Mesothelial cell of epicardium (in vitro differentiated cells): Measurements from ENCODE around the gene CTXND1. TPM values are rescaled to one million over a fixed set of nuclear protein-coding genes. Genes with fewer than 3 reads are reported as not detected.

Source experiments
- DNase-seq, 2 experiments: peaks; one replicate each; pipeline ENCODE4 v3.0.0; 2021; ENCODE audit warnings: low spot score in 2 of 2; ENCODE audit not compliant: unreplicated experiment in 2 of 2
- H3K27ac Mint-ChIP-seq: 2 replicates; pipeline ENCODE4 v1.8.0; 2021; ENCODE audit warnings: mixed read lengths
- H3K27me3 Mint-ChIP-seq: 2 replicates; pipeline ENCODE4 v1.8.0; 2021; ENCODE audit warnings: low read depth, mixed read lengths
- H3K36me3 Mint-ChIP-seq: 2 replicates; pipeline ENCODE4 v1.8.0; 2021; ENCODE audit warnings: mixed read lengths
- H3K4me1 Mint-ChIP-seq: 2 replicates; pipeline ENCODE4 v1.8.0; 2021; ENCODE audit warnings: mixed read lengths
- H3K4me3 Mint-ChIP-seq: 2 replicates; pipeline ENCODE4 v1.8.0; 2021; ENCODE audit warnings: mild to moderate bottlenecking, moderate library complexity, mixed read lengths
- H3K9me3 Mint-ChIP-seq: 2 replicates; pipeline ENCODE4 v1.8.0; 2021; ENCODE audit warnings: mixed read lengths
- CTCF ChIP-seq: fragments of 200-600 bp; sonication (generic); IDR thresholded peaks from one replicate; pipeline ENCODE4 v1.5.0; 2021; ENCODE audit warnings: antibody characterized with exemption; ENCODE audit not compliant: unreplicated experiment
- total RNA-seq: library from RNA; stranded (reverse); gene quantifications from 3 replicates; pipeline ENCODE4 v1.2.1, GENCODE V29; 2021

Gene CTXND1
- total RNA-seq, 1 donor from 2014 or later: not detected

GRCh38 chr15:80267658-80268057, 15.6 kb upstream of the CTXND1 start:
- Mint-ChIP-seq H3K9me3 (no peaks in the 10 kb centered on the region), H3K27ac (no peak overlapping the region), H3K36me3 (no peaks in the 10 kb centered on the region), H3K27me3 (peaks cover 83% of the 10 kb centered on the region), H3K4me1 (no peaks in the 10 kb centered on the region), H3K4me3 (no peak overlapping the region)
- TF ChIP-seq CTCF: no peak
- DNase-seq: no peak

- no peak for DNase-seq
- Mint-ChIP-seq H3K27ac (no peak overlapping the region), H3K36me3 (no peaks in the 10 kb centered on the region), H3K4me3 (no peak overlapping the region), H3K9me3 (no peaks in the 10 kb centered on the region), H3K27me3 (peaks cover 83% of the 10 kb centered on the region), H3K4me1 (no peaks in the 10 kb centered on the region)
- no peak for TF ChIP-seq CTCF
Measured at GRCh38 chr15:80266745-80267144, 14.7 kb upstream of the CTXND1 start.

- DNase-seq: no peak
- Mint-ChIP-seq H3K4me1 (no peaks in the 10 kb centered on the region), H3K9me3 (no peaks in the 10 kb centered on the region), H3K4me3 (no peak overlapping the region), H3K36me3 (no peaks in the 10 kb centered on the region), H3K27ac (no peak overlapping the region), H3K27me3 (peaks cover 83% of the 10 kb centered on the region)
- TF ChIP-seq CTCF: no peak
Measured at GRCh38 chr15:80266113-80266512, 14.1 kb upstream of the CTXND1 start.

GRCh38 chr15:80265021-80265420, 13.0 kb upstream of the CTXND1 start:
- DNase-seq: no peak
- peaks cover 84% of the 10 kb centered on the region for H3K27me3 Mint-ChIP-seq
- H3K4me3 Mint-ChIP-seq: no peak overlapping the region
- TF ChIP-seq CTCF: no peak
- H3K36me3 Mint-ChIP-seq: no peaks in the 10 kb centered on the region
- H3K27ac Mint-ChIP-seq: no peak overlapping the region
- H3K4me1 Mint-ChIP-seq: no peaks in the 10 kb centered on the region
- H3K9me3 Mint-ChIP-seq: no peaks in the 10 kb centered on the region

- no peaks in the 10 kb centered on the region for H3K9me3 Mint-ChIP-seq
- no peaks in the 10 kb centered on the region for H3K4me1 Mint-ChIP-seq
- no peak for TF ChIP-seq CTCF
- no peak for DNase-seq
- no peak overlapping the region for H3K27ac Mint-ChIP-seq
- H3K27me3 Mint-ChIP-seq: peaks cover 84% of the 10 kb centered on the region
- no peaks in the 10 kb centered on the region for H3K36me3 Mint-ChIP-seq
- H3K4me3 Mint-ChIP-seq: no peak overlapping the region
Measured at GRCh38 chr15:80264031-80264430, 12.0 kb upstream of the CTXND1 start.

- Mint-ChIP-seq H3K9me3 (no peaks in the 10 kb centered on the region), H3K4me3 (no peak overlapping the region), H3K27me3 (peaks cover 84% of the 10 kb centered on the region), H3K4me1 (no peaks in the 10 kb centered on the region), H3K36me3 (no peaks in the 10 kb centered on the region), H3K27ac (no peak overlapping the region)
- no peak for DNase-seq
- no peak for TF ChIP-seq CTCF
Measured at GRCh38 chr15:80260551-80260950, 8.5 kb upstream of the CTXND1 start.
